ENCODE results near the gene SHB. TPM values are rescaled to one million over a fixed set of nuclear protein-coding genes. Genes with fewer than 3 reads are reported as not detected.

SHB gene
- total and polyA plus RNA-seq, 2 experiments from 2014 or later = 20.8 to 48.3 TPM

DNA sequence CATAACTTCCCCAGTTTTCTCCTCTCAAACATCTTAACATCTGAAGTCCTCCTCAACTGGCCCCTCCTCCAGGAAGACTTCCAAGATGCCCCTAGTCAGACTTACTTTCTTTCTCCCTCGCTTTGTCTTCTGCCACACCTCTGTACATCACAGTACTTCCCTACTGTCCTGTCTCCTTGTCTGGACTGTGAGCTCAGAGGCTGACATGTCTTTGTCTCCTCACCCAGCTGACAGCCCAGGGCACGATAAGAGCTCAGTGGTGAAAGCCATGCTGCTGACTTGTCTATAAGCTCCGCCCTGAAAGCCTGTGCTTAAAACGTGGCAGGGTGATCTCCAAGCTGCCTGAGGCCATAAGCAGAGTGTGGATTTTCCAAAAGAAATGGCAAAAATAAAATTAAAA, 132.1 kb downstream of the SHB start:
- 44% methylated on average over 4 of the region's 4 CpGs for WGBS (ENCODE audit: low lambda C conversion rate, missing lambda C conversion rate)
- H3K9me3 ChIP-seq (ENCODE audit: low read depth) = no peaks in the 10 kb centered on the region
- peaks cover 5% of the 10 kb centered on the region for H3K79me2 ChIP-seq
- no peak overlapping the region for H3K4me3 ChIP-seq
- no peaks in the 10 kb centered on the region for H4K20me1 ChIP-seq (ENCODE audit: insufficient read depth, poor library complexity, severe bottlenecking)
- no peaks in the 10 kb centered on the region for H3K27me3 ChIP-seq
- H3K27ac ChIP-seq = peak overlapping the region; percentile 77
- TF ChIP-seq, protein P1, sequence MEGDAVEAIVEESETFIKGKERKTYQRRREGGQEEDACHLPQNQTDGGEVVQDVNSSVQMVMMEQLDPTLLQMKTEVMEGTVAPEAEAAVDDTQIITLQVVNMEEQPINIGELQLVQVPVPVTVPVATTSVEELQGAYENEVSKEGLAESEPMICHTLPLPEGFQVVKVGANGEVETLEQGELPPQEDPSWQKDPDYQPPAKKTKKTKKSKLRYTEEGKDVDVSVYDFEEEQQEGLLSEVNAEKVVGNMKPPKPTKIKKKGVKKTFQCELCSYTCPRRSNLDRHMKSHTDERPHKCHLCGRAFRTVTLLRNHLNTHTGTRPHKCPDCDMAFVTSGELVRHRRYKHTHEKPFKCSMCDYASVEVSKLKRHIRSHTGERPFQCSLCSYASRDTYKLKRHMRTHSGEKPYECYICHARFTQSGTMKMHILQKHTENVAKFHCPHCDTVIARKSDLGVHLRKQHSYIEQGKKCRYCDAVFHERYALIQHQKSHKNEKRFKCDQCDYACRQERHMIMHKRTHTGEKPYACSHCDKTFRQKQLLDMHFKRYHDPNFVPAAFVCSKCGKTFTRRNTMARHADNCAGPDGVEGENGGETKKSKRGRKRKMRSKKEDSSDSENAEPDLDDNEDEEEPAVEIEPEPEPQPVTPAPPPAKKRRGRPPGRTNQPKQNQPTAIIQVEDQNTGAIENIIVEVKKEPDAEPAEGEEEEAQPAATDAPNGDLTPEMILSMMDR (IDR thresholded peaks at IDR 0.05; ENCODE audit: poor library complexity) = no peak
- TF ChIP-seq EZH2phosphoT487 (IDR thresholded peaks at IDR 0.05; ENCODE audit: low read depth, severe bottlenecking, unreplicated experiment) (no peak), EZH2 (IDR thresholded peaks at IDR 0.05; ENCODE audit: borderline replicate concordance) (no peak)
- no peaks in the 10 kb centered on the region for H3K9me2 ChIP-seq (replicated peaks; ENCODE audit: insufficient read depth)
- H3K4me1 ChIP-seq (ENCODE audit: insufficient read depth) = peaks cover 38% of the 10 kb centered on the region
- H3K4me2 ChIP-seq = no peak overlapping the region
- peak; percentile 72 for DNase-seq (ENCODE audit: low spot score)
- no peaks in the 10 kb centered on the region for H3K36me3 ChIP-seq (replicated peaks; ENCODE audit: insufficient read depth, low read depth)
- no peak overlapping the region for H2AFZ ChIP-seq

DNA sequence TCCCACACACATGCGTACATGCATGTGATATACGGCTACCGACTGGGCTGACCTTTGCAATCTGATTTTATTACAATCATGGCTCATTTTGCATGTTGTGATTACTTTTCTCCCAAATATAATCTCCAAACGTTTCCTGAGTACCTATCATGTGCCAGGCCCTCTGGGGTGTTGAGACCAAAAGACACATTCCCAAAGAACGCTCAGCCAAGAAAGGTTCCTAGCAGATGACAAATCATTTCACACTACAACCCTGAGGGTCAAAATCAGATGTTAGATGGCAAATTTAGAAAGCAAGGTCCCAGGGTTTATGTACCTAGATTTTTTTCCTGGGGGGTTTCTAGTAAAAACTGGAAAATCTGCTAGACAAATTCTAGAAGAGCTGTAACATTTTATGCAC, 132.7 kb downstream of the SHB start:
- Histone ChIP-seq H3K4me1 (ENCODE audit: insufficient read depth) (peaks cover 38% of the 10 kb centered on the region), H2AFZ (no peak overlapping the region), H3K79me2 (peaks cover 4% of the 10 kb centered on the region), H3K9me3 (ENCODE audit: low read depth) (no peaks in the 10 kb centered on the region), H3K27me3 (no peaks in the 10 kb centered on the region), H4K20me1 (ENCODE audit: insufficient read depth, poor library complexity, severe bottlenecking) (no peaks in the 10 kb centered on the region), H3K4me2 (no peak overlapping the region), H3K27ac (peak overlapping the region; percentile 77), H3K9me2 (replicated peaks; ENCODE audit: insufficient read depth) (no peaks in the 10 kb centered on the region), H3K4me3 (no peak overlapping the region), H3K36me3 (replicated peaks; ENCODE audit: insufficient read depth, low read depth) (no peaks in the 10 kb centered on the region)
- 78% methylated on average over 5 of the region's 5 CpGs for WGBS (ENCODE audit: low lambda C conversion rate, missing lambda C conversion rate)
- no peak for DNase-seq (ENCODE audit: low spot score)
- TF ChIP-seq EZH2phosphoT487 (IDR thresholded peaks at IDR 0.05; ENCODE audit: low read depth, severe bottlenecking, unreplicated experiment) (no peak), EZH2 (IDR thresholded peaks at IDR 0.05; ENCODE audit: borderline replicate concordance) (no peak)
- TF ChIP-seq, protein P1 (IDR thresholded peaks at IDR 0.05; ENCODE audit: poor library complexity) = no peak

DNA sequence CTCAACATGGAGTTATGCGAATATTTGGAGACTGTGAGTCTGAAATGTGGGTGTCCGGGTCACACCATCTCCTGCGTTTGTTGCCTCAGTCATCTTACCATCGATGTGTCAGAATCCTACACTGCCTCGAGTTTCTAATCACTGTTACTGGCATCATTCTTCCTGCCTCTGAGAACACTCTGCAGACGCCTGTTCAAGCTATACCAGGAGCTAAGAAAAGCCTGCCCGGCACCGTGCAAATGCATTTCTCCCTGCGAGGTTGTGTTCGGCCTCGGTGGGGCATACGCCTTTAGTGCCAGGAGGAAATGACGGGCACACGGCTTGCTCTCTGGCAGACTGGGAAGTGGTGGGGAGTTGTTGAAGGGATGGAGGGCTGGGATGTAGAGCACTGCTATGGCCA, 133.9 kb downstream of the SHB start:
- H3K79me2 ChIP-seq = peaks cover 4% of the 10 kb centered on the region
- 87% methylated on average over 14 of the region's 14 CpGs for WGBS (ENCODE audit: low lambda C conversion rate, missing lambda C conversion rate)
- H3K36me3 ChIP-seq (replicated peaks; ENCODE audit: insufficient read depth, low read depth) = no peaks in the 10 kb centered on the region
- H3K4me3 ChIP-seq = no peak overlapping the region
- H3K27me3 ChIP-seq = no peaks in the 10 kb centered on the region
- H4K20me1 ChIP-seq (ENCODE audit: insufficient read depth, poor library complexity, severe bottlenecking) = no peaks in the 10 kb centered on the region
- DNase-seq (ENCODE audit: low spot score) = no peak
- no peaks in the 10 kb centered on the region for H3K9me3 ChIP-seq (ENCODE audit: low read depth)
- H2AFZ ChIP-seq = no peak overlapping the region
- no peak overlapping the region for H3K27ac ChIP-seq
- H3K4me1 ChIP-seq (ENCODE audit: insufficient read depth) = peaks cover 30% of the 10 kb centered on the region
- no peaks in the 10 kb centered on the region for H3K9me2 ChIP-seq (replicated peaks; ENCODE audit: insufficient read depth)
- TF ChIP-seq, protein P1 (IDR thresholded peaks at IDR 0.05; ENCODE audit: poor library complexity) = no peak
- TF ChIP-seq EZH2 (IDR thresholded peaks at IDR 0.05; ENCODE audit: borderline replicate concordance) (no peak), EZH2phosphoT487 (IDR thresholded peaks at IDR 0.05; ENCODE audit: low read depth, severe bottlenecking, unreplicated experiment) (no peak)
- H3K4me2 ChIP-seq = no peak overlapping the region

DNA sequence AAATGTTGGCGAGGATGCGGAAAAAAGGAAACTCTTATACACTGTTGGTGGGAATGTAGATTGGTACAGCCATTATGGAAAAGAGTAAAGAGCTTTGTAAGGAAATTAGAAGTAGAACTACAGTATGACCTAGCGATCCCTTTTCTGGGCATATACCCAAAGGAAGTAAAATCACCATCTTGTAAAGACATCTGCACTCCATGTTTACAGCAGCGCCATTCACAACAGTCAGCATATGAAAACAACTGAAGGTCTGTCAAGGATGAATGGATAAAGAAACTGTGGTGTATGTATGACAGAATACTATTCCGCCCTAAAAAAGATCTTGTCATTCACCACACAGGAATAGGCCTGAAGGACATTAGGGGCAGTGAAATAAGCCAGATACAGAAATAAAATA, 137.4 kb downstream of the SHB start:
- H3K4me2 ChIP-seq = no peak overlapping the region
- no peaks in the 10 kb centered on the region for H3K4me1 ChIP-seq (ENCODE audit: insufficient read depth)
- no peak overlapping the region for H2AFZ ChIP-seq
- 96% methylated on average over 5 of the region's 5 CpGs for WGBS (ENCODE audit: low lambda C conversion rate, missing lambda C conversion rate)
- no peak overlapping the region for H3K4me3 ChIP-seq
- no peaks in the 10 kb centered on the region for H3K27me3 ChIP-seq
- DNase-seq (ENCODE audit: low spot score) = no peak
- no peaks in the 10 kb centered on the region for H3K9me2 ChIP-seq (replicated peaks; ENCODE audit: insufficient read depth)
- peaks cover 14% of the 10 kb centered on the region for H3K79me2 ChIP-seq
- no peak overlapping the region for H3K27ac ChIP-seq
- no peaks in the 10 kb centered on the region for H4K20me1 ChIP-seq (ENCODE audit: insufficient read depth, poor library complexity, severe bottlenecking)
- TF ChIP-seq EZH2phosphoT487 (IDR thresholded peaks at IDR 0.05; ENCODE audit: low read depth, severe bottlenecking, unreplicated experiment) = no peak
- TF ChIP-seq EZH2 (IDR thresholded peaks at IDR 0.05; ENCODE audit: borderline replicate concordance) = no peak
- TF ChIP-seq, protein P1 (IDR thresholded peaks at IDR 0.05; ENCODE audit: poor library complexity) = no peak
- no peaks in the 10 kb centered on the region for H3K9me3 ChIP-seq (ENCODE audit: low read depth)
- H3K36me3 ChIP-seq (replicated peaks; ENCODE audit: insufficient read depth, low read depth) = no peaks in the 10 kb centered on the region
